NCI-H1105 (cell line): Measurements from ENCODE around the gene VEPH1.

Experiments used
- DNase-seq: peaks from one replicate; lab custom pipeline; 2025; lab: John Stamatoyannopoulos, UW

The VEPH1 gene

DNA sequence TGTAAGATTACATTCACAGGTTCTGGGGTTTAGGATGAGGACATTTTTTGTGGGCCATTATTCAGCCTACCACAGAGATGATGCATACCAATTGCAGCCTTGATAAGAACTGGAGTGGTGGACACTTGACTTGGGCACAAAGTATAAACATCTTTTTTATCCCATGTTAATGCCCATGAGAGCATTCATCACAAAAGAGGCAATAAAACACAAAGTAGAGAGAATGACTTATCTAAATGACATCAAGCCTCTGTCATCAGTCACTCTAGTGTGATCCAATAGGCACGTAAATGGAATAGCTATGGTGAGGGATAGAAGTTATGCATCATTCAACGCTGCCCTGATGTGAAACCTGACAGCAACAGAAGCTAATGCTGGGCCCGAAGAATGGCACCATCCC is 25.8 kb downstream of the VEPH1 start:
- DNase-seq = no peak

DNA sequence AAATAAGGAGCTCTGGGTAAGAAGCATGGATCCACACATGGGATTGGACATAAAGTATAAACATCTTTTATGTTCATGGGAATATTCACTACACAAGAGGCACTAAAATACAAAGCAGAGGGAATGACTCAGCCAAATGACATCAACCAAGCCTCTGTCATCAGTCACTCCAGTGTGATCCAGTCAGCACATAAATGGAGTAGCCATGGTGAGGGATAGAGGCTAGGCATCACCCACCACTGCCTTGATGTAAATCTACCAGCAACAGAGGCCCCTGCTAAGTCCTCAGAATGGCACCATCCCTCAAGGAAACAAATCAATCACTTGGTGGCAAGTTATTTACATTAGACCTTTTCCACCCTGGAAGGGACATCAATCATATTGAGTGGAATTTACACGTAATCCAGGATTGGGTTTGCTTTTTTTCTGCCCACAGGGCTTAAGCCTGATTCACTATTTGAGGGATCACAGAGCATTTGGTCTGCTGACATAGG is 27.2 kb downstream of the VEPH1 start:
- DNase-seq = no peak

GRCh38 chr3:157472648-157473047 is 30.6 kb downstream of the VEPH1 start:
- no peak for DNase-seq

GRCh38 chr3:157471064-157471463 is 32.2 kb downstream of the VEPH1 start:
- DNase-seq = no peak

GRCh38 chr3:157469561-157470294 is 33.5 kb downstream of the VEPH1 start:
- DNase-seq = no peak

DNA sequence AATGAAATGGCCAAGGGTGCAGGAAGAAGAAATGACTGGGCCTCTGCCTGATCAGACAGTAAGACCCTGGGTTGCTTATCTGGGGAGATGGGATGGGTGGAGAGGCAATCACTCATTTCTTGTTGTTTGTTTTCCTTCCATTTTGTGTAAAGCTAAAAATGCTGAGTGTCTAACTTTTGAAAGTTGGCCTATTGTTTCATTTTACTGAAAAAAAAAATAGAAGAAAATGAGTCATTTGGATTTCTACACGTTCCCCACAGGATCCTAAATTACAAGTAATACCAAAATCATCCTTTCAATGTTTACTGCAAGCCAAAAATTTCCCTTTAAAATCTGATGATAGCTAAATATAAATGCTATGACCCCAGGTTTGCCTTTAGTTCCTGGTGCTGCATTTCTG is 36.0 kb downstream of the VEPH1 start:
- no peak for DNase-seq

GRCh38 chr3:157465741-157466140 is 37.5 kb downstream of the VEPH1 start:
- no peak for DNase-seq

DNA sequence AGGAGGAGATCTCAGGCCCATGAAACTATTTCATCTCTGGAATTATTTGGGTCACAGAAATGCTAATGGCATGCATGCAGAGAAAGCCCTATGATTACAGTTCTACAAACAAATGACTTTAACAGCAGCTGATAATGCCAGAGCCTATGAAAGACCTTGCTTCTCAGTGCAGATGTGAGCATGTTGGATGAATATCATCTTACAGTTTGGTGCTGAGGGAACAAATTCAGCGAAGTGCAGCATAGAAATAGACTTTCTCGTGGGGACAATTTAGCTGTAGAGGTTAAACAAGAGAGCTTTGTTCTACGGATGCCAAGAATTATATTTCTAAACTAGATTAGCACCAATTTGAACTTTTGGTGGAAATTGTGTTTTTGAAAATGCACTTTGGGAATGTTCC is 38.9 kb downstream of the VEPH1 start:
- no peak for DNase-seq

DNA sequence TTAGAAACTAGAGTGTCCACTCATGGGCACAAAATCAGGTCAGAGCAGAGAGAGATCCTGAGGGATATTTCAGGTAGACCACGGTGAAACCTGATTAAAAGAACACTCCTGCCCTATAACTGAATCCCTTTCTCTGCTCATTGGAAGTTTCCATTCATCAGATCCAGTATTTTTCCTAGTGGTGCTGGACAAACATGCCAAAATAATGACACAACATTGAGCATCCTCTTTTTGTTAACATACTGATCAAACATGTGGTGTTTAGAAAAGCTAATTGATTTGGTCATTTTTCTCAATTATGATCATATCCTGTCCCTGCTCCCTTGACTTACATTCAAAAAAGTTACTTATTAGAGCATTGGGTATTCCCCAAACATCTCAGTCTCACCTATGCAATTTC is 39.4 kb downstream of the VEPH1 start:
- no peak for DNase-seq

- DNase-seq = no peak
These were observed 43.0 kb downstream of the VEPH1 start for GRCh38 chr3:157460253-157460652.

DNA sequence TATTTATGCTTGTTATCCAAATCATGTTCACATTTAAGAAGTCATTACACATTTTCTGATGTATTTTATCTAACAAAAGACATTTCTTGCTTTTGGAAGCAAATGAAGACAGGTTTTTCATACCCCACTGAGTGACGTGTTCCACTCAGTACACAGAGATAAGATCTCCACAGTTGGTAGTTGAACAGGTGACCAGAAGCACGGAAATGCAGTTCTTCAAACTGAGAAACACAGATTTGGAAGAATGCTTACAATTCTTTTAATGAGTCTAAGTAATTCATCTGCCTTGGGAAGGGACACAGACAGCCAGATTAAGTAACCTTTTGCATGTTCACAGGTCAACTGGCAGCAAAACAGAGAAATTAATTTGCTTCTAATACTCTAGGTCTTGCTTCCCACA is 43.5 kb downstream of the VEPH1 start:
- DNase-seq = no peak

DNA sequence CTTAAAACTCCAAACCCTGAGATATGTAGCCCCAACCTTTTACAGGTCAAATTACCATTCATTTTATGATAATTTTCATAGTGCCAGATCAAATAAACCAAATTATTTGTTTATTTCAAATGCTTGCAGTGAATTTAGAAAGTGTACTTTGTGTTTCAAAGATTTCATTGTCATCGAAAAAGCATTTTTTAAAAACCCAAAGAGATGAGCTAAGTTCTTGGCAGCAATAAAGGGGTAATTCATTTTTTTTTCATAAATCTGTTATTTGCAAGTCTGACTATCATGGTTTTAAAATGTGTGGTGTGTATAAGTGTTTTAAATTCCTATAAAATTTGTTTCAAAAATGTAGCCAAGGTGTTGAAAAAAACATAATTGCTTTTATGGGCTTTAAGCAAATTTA is 49.4 kb downstream of the VEPH1 start:
- DNase-seq = no peak

- no peak for DNase-seq
These were observed 51.1 kb downstream of the VEPH1 start for GRCh38 chr3:157452097-157452496.

GRCh38 chr3:157447026-157447694 is 56.1 kb downstream of the VEPH1 start:
- DNase-seq = no peak

- no peak for DNase-seq
These were observed 57.4 kb downstream of the VEPH1 start for GRCh38 chr3:157445857-157446256.

GRCh38 chr3:157444797-157445184 is 58.4 kb downstream of the VEPH1 start:
- no peak for DNase-seq

DNA sequence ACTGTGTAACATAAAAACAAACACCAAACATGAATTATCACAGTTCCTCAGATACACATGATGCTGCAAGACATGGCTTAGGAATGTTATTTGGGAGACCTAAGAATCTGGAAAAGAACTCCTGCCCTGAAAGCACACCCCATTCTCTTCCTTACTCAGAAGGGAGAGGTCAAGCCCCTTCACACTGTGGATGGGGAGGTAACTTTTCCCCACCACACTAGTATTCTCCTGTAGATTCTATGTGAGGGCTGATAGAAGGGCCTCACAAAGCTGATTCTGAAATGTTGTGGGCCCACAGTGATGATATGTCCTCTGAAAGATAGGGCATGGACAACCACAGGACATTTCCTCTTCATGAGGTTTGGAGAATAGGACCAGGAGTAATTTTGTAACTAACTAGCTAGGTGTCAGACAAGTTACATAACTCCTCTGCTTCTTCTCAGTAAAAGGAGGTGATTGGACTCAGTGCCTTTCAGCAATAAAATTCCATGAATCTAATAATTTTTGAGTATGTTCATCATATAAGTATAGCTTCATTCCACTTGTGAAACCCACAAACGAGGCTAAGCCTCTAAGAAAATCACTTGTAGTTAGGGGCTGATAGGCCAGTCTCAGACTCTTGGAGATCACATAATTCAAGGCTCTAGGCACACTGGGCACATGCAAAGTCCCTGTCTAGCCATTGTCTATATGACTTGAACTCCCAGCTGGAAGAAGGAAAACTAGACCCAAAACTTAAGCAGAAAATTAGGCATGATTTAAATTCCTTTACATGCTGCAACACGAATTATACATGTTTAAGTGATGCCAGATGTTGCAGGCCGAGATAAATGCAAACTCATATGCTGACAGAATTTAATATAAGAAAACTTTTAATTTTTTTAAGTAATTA is 59.1 kb downstream of the VEPH1 start:
- no peak for DNase-seq

DNA sequence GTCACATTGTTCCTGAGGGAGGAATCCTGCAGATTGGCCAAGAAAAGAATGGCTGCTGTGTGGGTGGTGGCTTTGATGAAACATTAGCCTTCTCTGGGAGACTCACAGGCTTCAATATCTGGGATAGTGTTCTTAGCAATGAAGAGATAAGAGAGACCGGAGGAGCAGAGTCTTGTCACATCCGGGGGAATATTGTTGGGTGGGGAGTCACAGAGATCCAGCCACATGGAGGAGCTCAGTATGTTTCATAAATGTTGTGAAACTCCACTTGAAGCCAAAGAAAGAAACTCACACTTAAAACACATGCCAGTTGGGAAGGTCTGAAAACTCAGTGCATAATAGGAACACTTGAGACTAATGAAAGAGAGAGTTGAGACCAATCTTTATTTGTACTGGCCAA is 60.5 kb downstream of the VEPH1 start:
- DNase-seq = no peak

DNA sequence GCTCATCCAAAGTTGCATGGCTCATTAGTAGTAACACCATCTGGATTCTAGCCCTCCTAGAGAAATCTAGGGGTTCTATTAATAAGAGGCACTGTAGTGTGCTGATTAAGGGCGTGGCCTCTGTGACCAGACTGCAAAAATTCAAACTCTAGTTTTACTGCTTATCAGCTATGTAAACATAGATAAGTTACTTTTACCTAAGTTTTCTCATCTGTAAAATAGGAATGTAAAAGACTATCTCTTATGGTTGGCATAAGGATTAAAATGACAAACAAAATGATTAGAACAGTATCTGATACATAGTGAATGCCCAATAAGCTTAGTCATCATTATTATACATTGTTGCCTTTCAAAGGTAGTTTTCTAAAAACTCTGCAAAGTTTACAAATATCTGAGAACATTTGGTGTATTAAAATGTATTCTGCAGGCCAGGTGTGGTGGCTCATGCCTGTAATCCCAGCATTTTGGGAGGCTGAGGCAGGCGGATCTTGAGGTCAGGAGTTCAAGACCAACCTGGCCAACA is 62.1 kb downstream of the VEPH1 start:
- no peak for DNase-seq

DNA sequence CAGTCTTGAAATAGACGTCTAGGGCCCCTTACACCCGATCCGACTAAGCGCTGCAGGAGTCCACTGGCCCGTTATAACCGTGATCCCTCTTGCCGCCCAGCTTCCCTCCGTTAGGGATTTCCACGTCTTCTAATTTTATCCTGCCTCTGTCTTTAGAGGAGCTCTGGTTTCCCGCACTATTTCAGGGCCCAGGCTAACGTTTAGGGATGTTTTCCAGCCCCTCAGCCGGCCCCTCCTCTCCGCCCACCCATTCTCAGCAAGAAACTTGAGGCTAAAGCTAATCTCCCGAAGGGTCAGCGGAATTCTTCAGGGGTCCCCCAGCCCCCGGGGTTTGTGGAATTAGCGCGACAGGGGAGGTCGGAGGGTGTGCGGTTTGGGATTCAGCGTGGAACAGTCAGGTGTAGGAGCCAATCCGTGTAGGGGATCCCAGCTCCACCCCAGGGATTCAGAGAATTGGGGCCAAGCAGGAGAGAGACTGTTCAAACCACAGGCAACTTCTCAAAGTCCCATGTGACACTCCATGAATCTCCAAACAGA is 65.0 kb downstream of the VEPH1 start:
- DNase-seq = peak; percentile 21

DNA sequence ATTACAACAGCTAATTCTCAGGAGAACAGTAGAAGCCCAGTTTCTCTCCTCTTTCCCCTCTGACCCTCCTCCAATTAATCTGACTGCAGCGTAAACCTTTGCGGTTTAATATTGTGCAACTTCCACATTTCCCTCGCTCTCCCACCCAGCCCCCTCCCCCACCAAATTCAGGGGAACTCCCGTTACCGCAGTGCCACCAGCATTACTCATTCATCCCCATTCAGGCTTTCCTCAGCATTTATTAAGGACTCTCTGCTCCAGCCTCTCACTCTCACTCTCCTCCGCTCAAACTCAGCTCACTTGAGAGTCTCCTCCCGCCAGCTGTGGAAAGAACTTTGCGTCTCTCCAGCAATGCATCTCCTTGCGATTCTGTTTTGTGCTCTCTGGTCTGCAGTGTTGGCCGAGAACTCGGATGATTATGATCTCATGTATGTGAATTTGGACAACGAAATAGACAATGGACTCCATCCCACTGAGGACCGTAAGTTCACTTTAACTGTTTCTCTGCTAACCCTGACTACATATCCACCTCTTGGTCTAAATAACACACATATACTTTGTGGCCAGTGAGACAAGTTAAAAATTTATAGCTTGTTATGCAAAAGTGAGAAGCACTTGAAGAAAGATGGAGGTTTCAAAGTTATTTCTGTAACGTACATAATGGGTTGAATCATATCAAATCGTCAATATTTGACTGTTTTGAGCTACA is 66.5 kb downstream of the VEPH1 start, which contains the start of gene PTX3:
Gene PTX3 (plus strand): TSS at position 268 of the 709 bp plus-strand sequence. CDS start 84 bp downstream, at position 352.
- DNase-seq = no peak
